ENCODE measurements around the gene BCKDHA.

DNA sequence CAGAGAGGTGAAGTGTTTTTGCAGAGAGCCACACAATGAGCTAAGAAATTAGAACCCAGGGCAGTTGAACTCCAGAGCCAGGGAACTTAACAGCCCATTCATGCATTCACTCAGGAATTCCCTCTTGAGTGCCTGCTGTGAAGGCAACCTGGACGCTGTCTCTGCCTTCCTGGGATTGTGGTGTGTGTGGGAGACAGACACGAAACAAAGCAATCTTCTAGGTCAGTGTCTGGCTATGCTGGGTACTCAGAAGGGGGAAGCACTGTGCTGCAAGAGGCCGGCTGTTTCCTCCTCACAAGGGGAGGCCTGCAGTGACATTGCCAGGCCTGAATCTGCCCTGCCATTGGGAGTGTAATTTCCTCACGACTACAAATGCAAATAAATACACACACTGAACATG is 9.7 kb downstream of the BCKDHA start:
- TF ChIP-seq, protein P1, sequence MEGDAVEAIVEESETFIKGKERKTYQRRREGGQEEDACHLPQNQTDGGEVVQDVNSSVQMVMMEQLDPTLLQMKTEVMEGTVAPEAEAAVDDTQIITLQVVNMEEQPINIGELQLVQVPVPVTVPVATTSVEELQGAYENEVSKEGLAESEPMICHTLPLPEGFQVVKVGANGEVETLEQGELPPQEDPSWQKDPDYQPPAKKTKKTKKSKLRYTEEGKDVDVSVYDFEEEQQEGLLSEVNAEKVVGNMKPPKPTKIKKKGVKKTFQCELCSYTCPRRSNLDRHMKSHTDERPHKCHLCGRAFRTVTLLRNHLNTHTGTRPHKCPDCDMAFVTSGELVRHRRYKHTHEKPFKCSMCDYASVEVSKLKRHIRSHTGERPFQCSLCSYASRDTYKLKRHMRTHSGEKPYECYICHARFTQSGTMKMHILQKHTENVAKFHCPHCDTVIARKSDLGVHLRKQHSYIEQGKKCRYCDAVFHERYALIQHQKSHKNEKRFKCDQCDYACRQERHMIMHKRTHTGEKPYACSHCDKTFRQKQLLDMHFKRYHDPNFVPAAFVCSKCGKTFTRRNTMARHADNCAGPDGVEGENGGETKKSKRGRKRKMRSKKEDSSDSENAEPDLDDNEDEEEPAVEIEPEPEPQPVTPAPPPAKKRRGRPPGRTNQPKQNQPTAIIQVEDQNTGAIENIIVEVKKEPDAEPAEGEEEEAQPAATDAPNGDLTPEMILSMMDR (IDR thresholded peaks at IDR 0.05), result no peak
- TF ChIP-seq POLR2A (IDR thresholded peaks at IDR 0.05), result no peak
